Mesendoderm (in vitro differentiated cells): ENCODE measurements around the gene SECTM1.
"Not testable (repeated sequence)": the region's sequence is repeated elsewhere in the genome, so short reads cannot be mapped to it uniquely, and the experiment has no call there.

Experiments
- DNase-seq: peaks from one replicate; pipeline ENCODE4 v3.0.0; 2013
- H2AK5ac ChIP-seq: 2 replicates; pipeline ENCODE4 v1.6.1; 2013; ENCODE audit warnings: low read length, inconsistent platforms
- H2BK120ac ChIP-seq: 2 replicates; pipeline ENCODE4 v1.6.1; 2013; ENCODE audit warnings: low read depth, mild to moderate bottlenecking, low read length, moderate library complexity, mixed read lengths
- H2BK15ac ChIP-seq: replicated peaks from 2 replicates; pipeline ENCODE4 v1.6.1; 2013; ENCODE audit warnings: low read depth, mild to moderate bottlenecking, moderate library complexity
- H2BK5ac ChIP-seq: 2 replicates; pipeline ENCODE4 v1.6.1; 2013; ENCODE audit warnings: low read length, inconsistent platforms
- H3K18ac ChIP-seq: 2 replicates; pipeline ENCODE4 v1.6.1; 2013; ENCODE audit warnings: mild to moderate bottlenecking, low read length, mixed read lengths
- H3K23ac ChIP-seq: one replicate; pipeline ENCODE4 v1.6.1; 2013; ENCODE audit warnings: low read length
- H3K27ac ChIP-seq: 2 replicates; pipeline ENCODE4 v1.5.1; 2013; ENCODE audit warnings: low read depth, mild to moderate bottlenecking, inconsistent platforms, low read length, moderate library complexity
- H3K27me3 ChIP-seq: 2 replicates; pipeline ENCODE4 v1.6.1; 2013; ENCODE audit warnings: low read length, control low read depth, mild to moderate bottlenecking, inconsistent platforms; ENCODE audit not compliant: insufficient read depth, poor library complexity
- H3K36me3 ChIP-seq: 2 replicates; pipeline ENCODE4 v1.6.1; 2013; ENCODE audit warnings: low read length, inconsistent platforms; ENCODE audit not compliant: control insufficient read depth, insufficient read depth
- H3K4ac ChIP-seq: one replicate; pipeline ENCODE4 v1.6.1; 2013; ENCODE audit warnings: low read depth, mild to moderate bottlenecking, low read length, moderate library complexity
- H3K4me1 ChIP-seq: 2 replicates; pipeline ENCODE4 v1.6.1; 2013; ENCODE audit warnings: low read depth, low read length, inconsistent platforms; ENCODE audit not compliant: control insufficient read depth
- H3K4me2 ChIP-seq: 2 replicates; pipeline ENCODE4 v1.6.1; 2013; ENCODE audit warnings: low read length
- H3K4me3 ChIP-seq: 2 replicates; pipeline ENCODE4 v1.5.1; 2013; ENCODE audit warnings: mild to moderate bottlenecking, low read length
- H3K56ac ChIP-seq: one replicate; pipeline ENCODE4 v1.6.1; 2013; ENCODE audit warnings: low read length
- H3K79me1 ChIP-seq: 2 replicates; pipeline ENCODE4 v1.6.1; 2013; ENCODE audit warnings: low read length, inconsistent platforms
- H3K79me2 ChIP-seq: 2 replicates; pipeline ENCODE4 v1.6.1; 2013; ENCODE audit warnings: mild to moderate bottlenecking, low read length; ENCODE audit not compliant: control insufficient read depth, insufficient read depth
- H3K9ac ChIP-seq: 2 replicates; pipeline ENCODE4 v1.6.1; 2013; ENCODE audit warnings: low read length, inconsistent platforms
- H4K5ac ChIP-seq: one replicate; pipeline ENCODE4 v1.6.1; 2013; ENCODE audit warnings: low read length
- H4K8ac ChIP-seq: one replicate; pipeline ENCODE4 v1.6.1; 2013; ENCODE audit warnings: low read depth, mild to moderate bottlenecking, control low read depth, low read length, moderate library complexity
- WGBS: extraction: QIAGEN DNeasy Blood & Tissue Kit; methylation state at CpG from one replicate; pipeline ENCODE4 v1.1.7; 2013; ENCODE audit warnings: low lambda C conversion rate, missing lambda C conversion rate; ENCODE audit not compliant: insufficient coverage; ENCODE audit errors: extremely low coverage; 5-methylcytosine and 5-hydroxymethylcytosine counted together

The SECTM1 gene

DNA sequence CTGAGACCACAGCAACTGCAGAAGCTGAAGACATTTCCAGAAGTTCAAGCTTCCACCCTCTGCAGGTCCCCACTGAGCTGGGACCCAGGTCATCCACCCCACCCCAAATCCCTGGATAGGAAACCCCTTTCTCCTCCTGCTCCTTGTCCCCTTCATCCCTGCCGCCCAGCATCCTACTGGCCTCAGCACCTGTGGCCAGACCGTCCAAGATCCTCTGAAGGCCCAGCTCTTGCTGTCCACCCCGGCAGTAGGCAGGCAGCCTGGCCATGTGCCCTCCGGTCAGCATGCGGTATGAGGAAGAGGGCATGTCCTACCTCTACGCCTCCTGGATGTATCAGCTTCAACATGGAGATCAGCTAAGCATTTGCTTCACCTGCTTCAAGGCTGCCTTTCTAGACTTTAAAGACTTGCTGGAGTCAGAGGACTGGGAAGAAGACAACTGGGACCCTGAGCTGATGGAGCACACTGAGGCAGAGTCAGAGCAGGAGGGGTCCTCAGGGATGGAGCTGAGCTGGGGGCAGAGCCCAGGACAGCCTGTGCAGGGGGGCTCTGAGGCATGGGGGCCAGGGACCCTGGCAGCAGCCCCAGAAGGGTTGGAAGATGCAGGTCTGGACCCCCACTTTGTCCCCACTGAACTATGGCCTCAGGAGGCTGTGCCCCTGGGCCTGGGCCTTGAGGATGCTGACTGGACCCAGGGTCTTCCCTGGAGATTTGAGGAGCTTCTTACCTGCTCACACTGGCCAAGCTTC is 28.5 kb upstream of the SECTM1 start:
- no peak overlapping the region for H2AK5ac ChIP-seq
- no peak overlapping the region for H2BK5ac ChIP-seq
- no peak overlapping the region for H3K4me3 ChIP-seq
- no peaks in the 10 kb centered on the region for H3K36me3 ChIP-seq
- H3K9ac ChIP-seq: no peak overlapping the region
- H3K27ac ChIP-seq: no peak overlapping the region
- no peaks in the 10 kb centered on the region for H3K79me1 ChIP-seq
- H3K56ac ChIP-seq: peak overlapping the region; percentile 34
- no CpG with 5 or more reads among the region's 6 CpGs for WGBS
- H3K4me2 ChIP-seq: no peak overlapping the region
- no peaks in the 10 kb centered on the region for H3K4me1 ChIP-seq
- no peak overlapping the region for H4K8ac ChIP-seq
- no peaks in the 10 kb centered on the region for H3K27me3 ChIP-seq
- no peak for DNase-seq
- no peak overlapping the region for H3K23ac ChIP-seq
- no peak overlapping the region for H3K4ac ChIP-seq
- H2BK15ac ChIP-seq: no peak overlapping the region
- no peak overlapping the region for H3K18ac ChIP-seq
- H3K79me2 ChIP-seq: no peaks in the 10 kb centered on the region
- H2BK120ac ChIP-seq: no peak overlapping the region
- H4K5ac ChIP-seq: no peak overlapping the region

DNA sequence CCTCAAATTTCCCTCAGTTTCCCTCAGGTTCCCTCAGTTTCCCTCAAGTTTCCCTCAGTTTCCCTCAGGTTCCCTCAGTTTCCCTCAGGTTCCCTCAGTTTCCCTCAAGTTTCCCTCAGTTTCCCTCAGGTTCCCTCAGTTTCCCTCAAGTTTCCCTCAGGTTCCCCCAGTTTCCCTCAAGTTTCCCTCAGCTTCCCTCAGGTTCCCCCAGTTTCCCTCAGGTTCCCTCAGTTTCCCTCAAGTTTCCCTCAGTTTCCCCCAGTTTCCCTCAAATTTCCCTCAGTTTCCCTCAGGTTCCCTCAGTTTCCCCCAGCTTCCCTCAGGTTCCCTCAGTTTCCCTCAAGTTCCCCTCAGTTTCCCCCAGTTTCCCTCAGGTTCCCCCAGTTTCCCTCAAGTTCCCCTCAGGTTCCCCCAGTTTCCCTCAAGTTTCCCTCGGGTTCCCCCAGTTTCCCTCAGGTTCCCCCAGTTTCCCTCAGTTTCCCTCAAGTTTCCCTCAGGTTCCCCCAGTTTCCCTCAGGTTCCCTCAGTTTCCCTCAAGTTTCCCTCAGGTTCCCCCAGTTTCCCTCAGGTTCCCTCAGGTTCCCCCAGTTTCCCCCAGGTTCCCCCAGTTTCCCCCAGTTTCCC is 26.0 kb upstream of the SECTM1 start:
- not testable (repeated sequence) for H3K23ac ChIP-seq, H4K5ac ChIP-seq, H2BK120ac ChIP-seq, H3K36me3 ChIP-seq, H3K4me3 ChIP-seq, H3K27ac ChIP-seq, H3K4me1 ChIP-seq, H2BK15ac ChIP-seq, H4K8ac ChIP-seq, H3K56ac ChIP-seq, H3K79me1 ChIP-seq, H3K4ac ChIP-seq, H3K27me3 ChIP-seq, H3K18ac ChIP-seq, H3K79me2 ChIP-seq, H3K4me2 ChIP-seq, H2AK5ac ChIP-seq, H3K9ac ChIP-seq, H2BK5ac ChIP-seq
- no CpG with 5 or more reads among the region's 1 CpG for WGBS
- peak; percentile 90 for DNase-seq

GRCh38 chr17:82358465-82359350 is 25.1 kb upstream of the SECTM1 start, which contains the start of gene TEX19:
TEX19 (plus strand) TSS chr17:82359247; CDS start chr17:82362151, 2,904 bp downstream.
- Histone ChIP-seq H3K4ac (no peak within 1 kb of the TSS), H3K9ac (no peak within 1 kb of the TSS), H3K18ac (no peak within 1 kb of the TSS), H2BK120ac (no peak within 1 kb of the TSS), H2AK5ac (no peak within 1 kb of the TSS), H3K79me1 (no peaks in the 10 kb centered on the region), H3K4me1 (no peaks in the 10 kb centered on the region), H2BK5ac (no peak within 1 kb of the TSS), H3K27ac (peak within 1 kb of the TSS; percentile 55), H3K56ac (peak within 1 kb of the TSS; percentile 46), H4K8ac (no peak within 1 kb of the TSS), H3K79me2 (no peaks in the 10 kb centered on the region), H4K5ac (no peak within 1 kb of the TSS), H2BK15ac (no peak within 1 kb of the TSS), H3K4me3 (no peak within 1 kb of the TSS), H3K36me3 (no peaks in the 10 kb centered on the region), H3K23ac (no peak within 1 kb of the TSS), H3K27me3 (no peaks in the 10 kb centered on the region), H3K4me2 (no peak within 1 kb of the TSS)
- no CpG with 5 or more reads among the region's 21 CpGs for WGBS
- DNase-seq: peak; percentile 98

DNA sequence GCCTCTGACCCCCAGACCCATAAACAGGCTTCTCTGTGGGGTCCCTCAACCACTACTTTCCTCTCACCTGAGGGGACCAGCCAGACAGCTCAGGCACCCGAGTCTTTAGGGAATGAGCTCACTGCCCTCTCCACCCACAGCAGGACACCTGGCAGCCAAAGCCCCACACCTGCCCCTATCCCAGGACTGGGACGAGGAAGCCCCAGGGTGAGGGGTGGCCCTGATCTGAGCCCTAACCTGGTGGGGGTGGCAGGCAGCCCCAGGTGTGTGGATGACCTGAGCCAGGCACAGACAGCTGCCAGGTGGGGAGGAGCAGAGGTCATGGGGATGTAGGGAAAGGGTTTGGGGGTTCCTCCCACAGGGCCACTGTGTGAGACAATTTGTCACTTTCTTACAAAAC is 23.8 kb upstream of the SECTM1 start:
- Histone ChIP-seq H3K56ac (no peak overlapping the region), H2BK120ac (no peak overlapping the region), H2AK5ac (no peak overlapping the region), H3K4me3 (no peak overlapping the region), H2BK15ac (no peak overlapping the region), H3K23ac (no peak overlapping the region), H3K4me2 (no peak overlapping the region), H3K4ac (no peak overlapping the region), H4K8ac (no peak overlapping the region), H2BK5ac (no peak overlapping the region), H3K36me3 (no peaks in the 10 kb centered on the region), H3K79me1 (no peaks in the 10 kb centered on the region), H3K27ac (no peak overlapping the region), H3K79me2 (no peaks in the 10 kb centered on the region), H3K18ac (no peak overlapping the region), H3K27me3 (no peaks in the 10 kb centered on the region), H3K9ac (no peak overlapping the region), H4K5ac (no peak overlapping the region), H3K4me1 (no peaks in the 10 kb centered on the region)
- no CpG with 5 or more reads among the region's 2 CpGs for WGBS
- no peak for DNase-seq

DNA sequence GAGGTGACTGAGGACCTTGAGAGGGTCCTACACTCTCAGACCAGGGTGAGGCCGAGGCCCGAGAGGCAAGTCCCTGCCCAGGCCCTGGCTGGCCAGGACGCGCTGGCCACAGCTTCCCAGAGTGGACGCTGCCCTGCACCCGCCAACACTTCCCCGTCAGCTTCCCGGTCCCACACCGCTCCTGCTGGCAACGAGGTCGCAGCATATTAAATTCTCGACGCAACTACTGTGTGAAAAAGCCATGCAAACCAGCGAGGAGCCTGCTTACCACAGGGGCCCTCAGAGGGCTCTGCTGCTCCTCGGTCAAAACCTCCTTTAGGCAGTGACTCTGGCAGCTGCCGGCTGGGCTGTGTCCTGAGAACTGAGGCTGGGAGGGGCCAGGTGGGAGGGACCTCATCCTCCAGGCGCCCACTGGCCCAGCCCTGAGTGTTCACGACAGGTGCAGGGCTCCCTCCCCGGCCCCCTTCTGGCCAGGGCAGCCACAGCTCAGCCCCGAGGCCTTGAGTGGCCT is 23.3 kb upstream of the SECTM1 start:
- H3K79me2 ChIP-seq: no peaks in the 10 kb centered on the region
- H2AK5ac ChIP-seq: no peak overlapping the region
- H4K5ac ChIP-seq: no peak overlapping the region
- no peak overlapping the region for H3K27ac ChIP-seq
- no peak overlapping the region for H3K18ac ChIP-seq
- peak overlapping the region; percentile 11 for H3K56ac ChIP-seq
- H3K4me2 ChIP-seq: no peak overlapping the region
- WGBS: no CpG with 5 or more reads among the region's 20 CpGs
- H2BK15ac ChIP-seq: no peak overlapping the region
- H3K27me3 ChIP-seq: no peaks in the 10 kb centered on the region
- no peaks in the 10 kb centered on the region for H3K36me3 ChIP-seq
- no peaks in the 10 kb centered on the region for H3K79me1 ChIP-seq
- H4K8ac ChIP-seq: no peak overlapping the region
- H3K4me3 ChIP-seq: no peak overlapping the region
- no peaks in the 10 kb centered on the region for H3K4me1 ChIP-seq
- H2BK5ac ChIP-seq: no peak overlapping the region
- H3K9ac ChIP-seq: no peak overlapping the region
- DNase-seq: peak; percentile 66
- no peak overlapping the region for H3K4ac ChIP-seq
- no peak overlapping the region for H2BK120ac ChIP-seq
- no peak overlapping the region for H3K23ac ChIP-seq
